Measurements from ENCODE around the gene FOXO4.
A peak's percentile ranks its signal among the peaks of the same experiment; 100 is the strongest.

The FOXO4 gene

DNA sequence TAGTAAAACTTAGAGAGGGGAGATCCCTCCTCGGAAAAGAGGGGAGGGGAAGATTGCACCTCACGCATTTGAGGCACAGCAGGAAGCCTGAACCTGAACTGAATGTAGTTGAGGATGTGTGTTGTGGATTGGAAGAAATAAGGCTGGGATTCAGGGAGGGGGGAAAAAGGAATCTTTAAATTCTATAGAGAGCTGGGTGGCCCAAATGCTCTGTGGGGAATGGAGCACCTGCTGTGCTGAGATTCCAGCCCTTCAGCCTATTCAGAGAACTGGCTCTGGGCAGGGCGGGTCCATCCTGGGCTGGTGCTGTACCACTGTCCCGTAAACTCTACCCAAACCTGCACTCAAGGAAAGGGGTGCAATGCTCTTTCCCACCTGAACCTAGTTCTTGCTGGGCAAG lies 4.1 kb downstream of the FOXO4 start:
- DNase-seq, result no peak

DNA sequence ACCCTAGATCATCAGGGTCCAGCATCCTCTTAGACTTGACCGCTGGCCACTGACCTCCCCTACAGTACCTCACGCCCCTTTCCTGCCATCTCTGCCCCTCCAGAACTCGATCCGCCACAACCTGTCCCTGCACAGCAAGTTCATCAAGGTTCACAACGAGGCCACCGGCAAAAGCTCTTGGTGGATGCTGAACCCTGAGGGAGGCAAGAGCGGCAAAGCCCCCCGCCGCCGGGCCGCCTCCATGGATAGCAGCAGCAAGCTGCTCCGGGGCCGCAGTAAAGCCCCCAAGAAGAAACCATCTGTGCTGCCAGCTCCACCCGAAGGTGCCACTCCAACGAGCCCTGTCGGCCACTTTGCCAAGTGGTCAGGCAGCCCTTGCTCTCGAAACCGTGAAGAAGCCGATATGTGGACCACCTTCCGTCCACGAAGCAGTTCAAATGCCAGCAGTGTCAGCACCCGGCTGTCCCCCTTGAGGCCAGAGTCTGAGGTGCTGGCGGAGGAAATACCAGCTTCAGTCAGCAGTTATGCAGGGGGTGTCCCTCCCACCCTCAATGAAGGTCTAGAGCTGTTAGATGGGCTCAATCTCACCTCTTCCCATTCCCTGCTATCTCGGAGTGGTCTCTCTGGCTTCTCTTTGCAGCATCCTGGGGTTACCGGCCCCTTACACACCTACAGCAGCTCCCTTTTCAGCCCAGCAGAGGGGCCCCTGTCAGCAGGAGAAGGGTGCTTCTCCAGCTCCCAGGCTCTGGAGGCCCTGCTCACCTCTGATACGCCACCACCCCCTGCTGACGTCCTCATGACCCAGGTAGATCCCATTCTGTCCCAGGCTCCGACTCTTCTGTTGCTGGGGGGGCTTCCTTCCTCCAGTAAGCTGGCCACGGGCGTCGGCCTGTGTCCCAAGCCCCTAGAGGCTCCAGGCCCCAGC lies 5.2 kb downstream of the FOXO4 start:
- no peak for DNase-seq

DNA sequence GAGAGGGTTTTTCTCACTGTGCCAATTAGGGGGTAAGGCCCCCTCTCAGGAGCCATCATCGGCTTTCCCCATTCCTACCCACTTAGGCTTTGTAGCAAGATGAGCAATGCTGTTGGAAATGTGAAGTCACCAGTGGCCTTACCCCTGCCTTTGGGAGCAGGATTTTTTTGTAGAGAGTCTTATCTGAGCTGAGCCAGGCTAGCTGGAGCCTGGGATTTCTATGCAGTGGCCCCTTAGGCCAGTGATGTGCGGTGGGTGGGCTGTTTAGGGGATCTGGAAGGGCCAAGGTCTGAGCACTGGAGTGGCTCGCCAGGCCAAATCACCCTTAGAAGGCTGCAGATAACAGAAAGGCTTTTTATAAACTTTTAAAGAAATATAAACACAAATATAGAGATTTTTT lies 6.6 kb downstream of the FOXO4 start:
- DNase-seq, result no peak

DNA sequence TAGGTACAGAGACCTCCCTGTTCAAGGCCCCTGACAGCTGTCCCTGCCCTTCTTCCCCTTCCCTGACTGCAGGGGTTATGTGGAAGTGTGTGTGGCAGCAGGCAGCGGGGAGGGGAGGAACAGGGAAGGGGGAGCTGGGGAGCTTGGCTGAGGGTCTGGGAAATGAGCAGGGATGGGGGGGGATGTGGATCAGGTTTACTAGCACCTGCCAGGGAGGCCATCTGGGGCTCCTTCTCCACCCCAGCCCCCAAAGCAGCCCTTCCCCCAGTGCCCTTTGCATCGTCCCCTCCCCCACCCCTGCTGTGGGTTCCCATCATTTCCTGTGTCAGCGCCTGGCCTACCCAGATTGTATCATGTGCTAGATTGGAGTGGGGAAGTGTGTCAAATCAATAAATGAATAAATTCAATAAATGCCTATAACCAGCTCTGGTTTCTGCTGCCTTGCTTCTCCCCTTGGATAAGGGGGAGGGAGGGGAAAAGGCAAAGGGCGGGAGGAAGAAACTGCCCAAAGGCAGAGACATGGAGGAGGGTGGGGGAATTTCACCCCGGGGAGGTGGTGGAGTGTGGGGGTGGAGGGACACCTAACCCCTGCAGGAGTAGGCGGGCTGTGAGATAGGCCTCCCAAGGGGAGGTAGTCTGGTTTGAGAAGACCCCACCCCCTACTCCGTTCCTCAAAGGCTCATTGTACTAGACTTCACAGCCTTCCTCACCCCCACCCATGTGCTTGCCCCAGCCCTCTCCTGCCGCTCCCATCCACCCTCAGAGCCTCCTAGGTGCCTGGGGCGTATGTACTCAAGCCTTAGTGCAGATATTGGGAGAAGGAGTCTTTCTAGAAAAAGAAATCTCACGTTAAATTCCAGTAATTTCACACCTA lies 7.7 kb downstream of the FOXO4 start:
- peak; percentile 61 for DNase-seq

DNA sequence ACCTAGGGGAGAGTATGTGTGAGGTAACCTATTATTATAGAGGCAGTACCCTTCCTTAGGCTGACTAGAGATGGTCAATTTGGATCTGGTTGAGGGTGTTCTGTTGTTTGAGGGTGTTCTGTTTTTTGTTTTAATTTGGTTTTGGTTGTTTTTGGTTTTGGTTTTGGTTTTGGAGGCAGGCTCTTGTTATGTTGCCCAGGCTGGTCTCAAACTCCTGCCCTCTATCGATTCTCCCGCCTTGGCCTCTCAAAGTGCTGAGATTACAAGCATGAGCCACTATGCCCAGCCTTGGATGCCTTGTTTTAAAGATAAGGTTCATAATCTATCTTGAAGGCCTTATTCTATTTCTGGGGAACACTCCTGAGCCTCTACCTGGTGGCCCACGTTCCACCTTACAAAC lies 10.0 kb downstream of the FOXO4 start:
- no peak for DNase-seq

DNA sequence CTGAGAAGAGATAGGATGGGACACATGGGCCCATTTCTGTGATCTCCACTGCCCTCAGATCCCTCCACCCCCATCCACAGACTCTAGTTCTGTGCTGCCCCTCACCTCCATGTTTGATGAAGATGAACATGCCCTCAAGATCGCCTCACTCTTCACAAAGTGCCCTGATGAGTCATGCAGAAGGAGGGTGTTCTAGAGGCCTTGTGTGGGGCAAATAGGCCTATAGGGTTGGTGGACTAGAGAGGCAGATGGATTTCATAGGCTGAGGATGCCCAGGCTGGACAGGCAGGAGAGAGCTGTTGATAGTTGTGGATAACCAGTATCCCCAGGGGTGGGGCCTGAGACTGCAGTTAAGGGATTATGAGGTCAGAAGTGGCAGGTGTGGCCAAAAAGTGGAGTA lies 10.8 kb downstream of the FOXO4 start, which contains the start of gene CXorf65:
Gene CXorf65, minus strand, starts transcription at position 314 of the 400 bp plus-strand sequence. Its CDS starts 184 bp downstream, at position 130.
- DNase-seq, result peak; percentile 26

DNA sequence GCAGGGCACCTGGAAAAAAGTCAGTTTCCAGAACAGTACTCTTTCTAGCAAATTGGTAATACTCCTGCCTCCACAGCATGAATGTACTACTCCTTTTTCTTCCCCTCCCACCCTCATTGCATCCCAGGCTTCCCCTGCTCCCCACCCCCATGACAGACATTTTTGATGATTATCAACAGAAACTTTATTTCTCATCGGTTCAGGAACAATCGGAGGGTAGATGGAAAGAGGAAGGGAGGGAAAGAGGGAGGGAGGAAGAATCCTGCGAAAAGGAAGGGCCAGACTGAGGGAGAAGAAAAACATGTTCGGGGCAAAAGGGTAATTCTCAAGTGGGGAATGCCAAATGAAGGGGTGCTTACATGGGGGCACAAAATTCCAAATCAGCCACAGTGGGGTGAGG lies 11.6 kb downstream of the FOXO4 start:
- DNase-seq, result no peak

DNA sequence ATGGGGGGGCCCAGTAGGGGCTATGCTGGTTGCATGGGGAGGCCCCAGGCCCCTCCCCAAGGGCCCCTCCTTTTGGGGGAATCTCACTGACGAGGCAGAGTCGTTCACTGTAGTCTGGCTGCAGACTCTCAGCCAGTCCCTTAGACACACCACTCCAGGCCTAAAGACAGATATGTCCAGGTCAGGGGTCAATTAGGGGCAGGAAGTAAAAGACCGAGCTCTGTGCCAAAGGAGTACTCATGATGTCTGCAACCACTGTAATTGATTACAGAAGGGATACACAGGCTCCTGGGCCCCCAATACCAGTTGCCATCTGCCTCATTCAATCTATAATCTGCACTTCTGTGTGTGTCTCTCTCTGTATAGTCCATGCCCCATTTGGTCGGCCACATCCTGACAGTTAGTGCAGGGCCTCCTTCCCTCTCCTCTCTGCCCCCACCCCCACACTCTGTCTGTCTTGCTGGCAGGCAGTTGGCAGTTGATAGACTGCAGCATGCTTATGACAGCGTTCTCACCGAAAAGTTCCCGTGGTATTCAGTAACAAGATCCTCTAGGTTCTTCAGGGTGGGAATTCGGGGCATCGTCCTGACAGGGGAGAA lies 12.2 kb downstream of the FOXO4 start:
- peak; percentile 45 for DNase-seq

DNA sequence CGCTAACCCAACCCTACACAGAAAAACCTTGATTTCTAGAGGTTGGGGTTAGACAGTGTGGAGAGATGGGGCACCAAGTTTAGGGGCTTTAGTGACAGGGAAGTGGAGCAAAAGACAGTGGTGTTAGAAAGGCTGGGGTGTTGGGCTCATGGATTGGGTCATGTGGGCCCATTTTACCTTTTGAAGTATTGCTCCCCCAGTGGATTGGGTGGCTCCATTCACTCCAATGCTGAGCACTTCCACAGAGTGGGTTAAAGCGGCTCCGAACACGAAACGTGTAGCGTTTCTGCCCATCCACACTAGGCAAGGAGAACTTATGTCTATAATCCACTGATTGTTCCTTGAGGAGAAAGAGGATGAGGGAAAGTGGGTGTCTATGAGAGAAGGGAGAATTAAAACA lies 13.4 kb downstream of the FOXO4 start:
- DNase-seq, result no peak

DNA sequence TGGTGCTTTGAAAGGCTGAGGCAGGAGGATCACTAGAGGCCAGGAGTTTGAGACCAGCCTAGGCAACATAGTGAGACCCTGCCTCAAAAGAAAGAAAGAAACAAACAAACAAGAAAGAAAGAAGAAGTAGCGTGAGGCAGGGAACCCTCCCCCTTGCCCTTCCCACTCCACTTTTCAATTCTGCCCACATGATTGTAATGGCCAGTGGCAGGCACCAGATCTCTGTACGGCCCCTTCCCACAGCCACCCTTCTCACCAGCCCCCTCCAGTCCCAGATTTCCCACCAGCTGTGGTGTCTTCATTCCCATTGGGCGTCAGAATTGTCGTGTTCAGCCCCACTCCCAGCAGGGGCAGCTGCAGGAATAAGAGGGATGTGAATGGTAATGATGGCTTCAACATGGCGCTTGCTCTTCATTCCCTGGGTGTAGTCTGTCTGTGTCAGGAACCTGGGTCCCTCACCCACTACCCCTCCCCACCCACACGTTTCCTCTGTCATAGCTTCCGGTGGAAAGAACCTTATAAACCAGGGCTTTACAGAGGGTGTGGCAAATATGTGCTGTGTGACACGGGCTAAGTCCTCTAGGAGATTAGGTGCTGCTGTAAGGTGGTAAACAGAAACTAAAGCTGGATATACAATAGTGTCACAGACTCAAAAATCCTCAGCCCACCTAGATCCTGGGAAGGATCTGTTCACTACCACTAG lies 15.6 kb downstream of the FOXO4 start, which contains the start of gene IL2RG:
Gene IL2RG, minus strand, starts transcription at position 437 of the 703 bp plus-strand sequence. Its CDS starts 38 bp downstream, at position 399.
- DNase-seq, result peak; percentile 78

DNA sequence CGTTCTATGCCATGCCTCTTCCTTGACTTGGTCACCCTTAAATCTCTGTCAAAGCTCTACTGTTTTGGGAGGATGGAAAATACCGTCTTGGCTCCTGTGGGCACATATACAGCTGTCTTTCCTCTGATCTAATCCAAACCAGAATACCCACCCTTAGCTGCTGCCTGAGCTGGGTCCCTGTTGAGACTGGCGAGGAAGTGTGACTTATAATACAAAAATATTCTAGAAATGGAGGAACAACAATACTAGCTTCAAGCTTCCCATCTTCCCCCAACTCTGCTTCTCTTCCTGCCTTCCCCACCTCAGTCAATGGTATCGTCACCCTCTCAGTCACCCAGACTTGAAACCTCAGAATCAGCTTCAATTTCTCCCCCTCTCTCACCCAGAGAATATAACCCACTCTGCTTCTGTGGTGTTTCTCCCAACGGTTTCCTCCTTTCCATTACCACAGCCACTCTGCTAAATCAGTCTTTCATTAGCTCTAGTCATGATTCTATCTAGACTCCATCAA lies 16.3 kb downstream of the FOXO4 start:
- no peak for DNase-seq

DNA sequence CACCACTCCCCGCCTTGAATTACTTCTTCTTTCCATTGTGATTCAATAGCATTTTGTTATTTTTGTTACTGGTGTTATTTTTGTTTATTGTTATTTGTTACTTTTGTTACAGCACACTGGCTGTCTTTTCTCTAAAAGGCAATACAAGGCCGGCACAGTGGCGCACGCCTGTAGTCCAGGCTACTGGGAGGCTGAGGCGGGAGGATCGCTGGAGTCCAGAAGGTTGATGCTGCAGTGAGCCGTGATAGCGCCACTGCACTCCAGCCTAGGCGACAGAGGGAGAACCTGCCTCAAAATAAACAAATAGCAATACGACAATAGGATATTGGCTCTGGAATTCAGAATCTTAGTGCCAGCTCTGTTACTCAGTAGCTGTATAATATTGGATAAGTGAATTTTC lies 21.7 kb downstream of the FOXO4 start:
- DNase-seq, result no peak

DNA sequence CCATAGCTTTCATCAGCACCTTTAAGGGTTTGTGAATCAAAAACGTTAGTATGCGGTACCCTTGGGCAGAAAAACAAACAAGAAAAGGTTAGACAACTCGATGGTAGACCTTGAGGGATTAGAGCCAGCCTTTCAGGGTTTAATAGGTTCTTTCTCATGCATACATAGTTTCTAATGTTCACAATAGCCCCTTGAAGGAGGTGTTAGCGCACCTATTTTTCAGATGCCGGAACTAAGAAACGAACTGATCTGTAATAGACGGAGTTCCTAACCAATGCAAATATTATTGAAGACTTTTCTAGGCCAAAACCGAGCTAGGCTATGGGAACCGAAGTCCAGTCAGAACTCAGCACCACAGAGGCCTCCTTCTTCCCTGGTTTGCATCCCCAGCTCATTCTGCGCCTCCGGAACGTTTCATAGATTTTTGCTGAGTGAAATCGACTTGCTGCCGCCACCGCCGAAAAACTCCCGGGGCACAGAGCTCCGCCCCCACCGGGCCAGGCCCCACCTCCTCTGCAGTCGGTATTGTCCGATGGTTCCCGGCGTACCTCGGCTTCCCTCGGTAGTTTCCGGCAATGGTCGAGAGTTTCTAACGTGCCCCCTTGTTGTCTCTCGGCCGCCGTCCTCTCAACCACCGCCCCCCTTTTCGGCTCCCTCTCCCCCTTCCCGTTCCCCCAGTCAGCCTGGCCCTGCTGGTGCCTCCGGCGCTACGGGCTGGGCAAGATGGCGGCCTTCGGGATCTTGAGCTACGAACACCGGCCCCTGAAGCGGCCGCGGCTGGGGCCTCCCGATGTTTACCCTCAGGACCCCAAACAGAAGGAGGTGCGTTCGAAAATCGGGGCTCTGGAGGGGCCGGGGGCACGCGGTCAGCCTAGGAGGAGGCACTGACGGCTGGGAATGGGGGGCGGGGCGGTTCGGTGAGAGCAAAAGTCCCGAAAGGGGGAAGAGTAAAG lies 22.7 kb downstream of the FOXO4 start, which contains the start of gene MED12:
Gene MED12, plus strand, starts transcription at position 565 of the 953 bp plus-strand sequence. Its CDS starts 159 bp downstream, at position 724.
- peak; percentile 87 for DNase-seq

DNA sequence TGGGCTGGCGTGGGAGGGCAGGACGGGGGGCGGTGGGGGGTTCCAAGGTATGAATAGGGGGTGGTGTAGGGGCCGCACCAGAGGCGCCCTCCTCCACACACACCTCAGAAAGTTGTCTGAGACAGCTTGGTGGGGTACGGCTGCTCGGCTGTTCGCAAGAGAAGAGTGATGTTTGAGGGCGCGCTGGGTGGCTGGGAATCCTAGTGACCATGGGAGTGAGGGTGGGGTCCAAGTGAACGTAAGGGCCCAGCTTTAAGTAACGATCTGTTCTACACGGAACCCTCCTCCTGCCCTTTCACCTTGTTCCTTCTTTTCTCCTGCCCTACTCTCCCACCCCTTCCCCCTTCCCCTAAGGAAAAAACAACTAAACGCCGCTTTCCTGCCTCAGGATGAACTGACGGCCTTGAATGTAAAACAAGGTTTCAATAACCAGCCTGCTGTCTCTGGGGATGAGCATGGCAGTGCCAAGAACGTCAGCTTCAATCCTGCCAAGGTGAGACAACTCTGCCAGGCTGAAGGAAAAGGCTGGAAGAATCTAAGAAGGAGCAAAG lies 23.4 kb downstream of the FOXO4 start:
- DNase-seq, result no peak

DNA sequence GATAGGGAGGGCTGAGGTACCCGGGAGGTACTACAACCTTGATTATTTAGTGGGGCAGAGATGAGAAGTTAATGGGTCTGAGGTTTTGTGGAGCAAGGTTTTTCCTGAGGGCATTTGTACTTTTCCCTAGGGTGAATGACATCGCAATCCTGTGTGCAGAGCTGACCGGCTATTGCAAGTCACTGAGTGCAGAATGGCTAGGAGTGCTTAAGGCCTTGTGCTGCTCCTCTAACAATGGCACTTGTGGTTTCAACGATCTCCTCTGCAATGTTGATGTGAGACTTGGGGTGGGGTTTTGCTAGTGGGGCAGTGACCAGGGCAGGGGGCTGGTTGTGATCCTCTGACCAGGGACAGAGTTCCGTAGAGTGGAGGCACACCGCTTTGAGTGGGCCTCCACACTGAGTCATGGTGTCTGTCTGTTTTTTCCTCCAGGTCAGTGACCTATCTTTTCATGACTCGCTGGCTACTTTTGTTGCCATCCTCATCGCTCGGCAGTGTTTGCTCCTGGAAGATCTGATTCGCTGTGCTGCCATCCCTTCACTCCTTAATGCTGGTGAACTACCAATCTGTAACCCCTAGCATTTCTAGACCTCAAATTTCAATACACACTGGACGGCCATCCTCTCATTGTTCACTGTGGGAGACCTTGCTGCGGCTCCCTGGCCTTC lies 32.6 kb downstream of the FOXO4 start:
- DNase-seq, result no peak

DNA sequence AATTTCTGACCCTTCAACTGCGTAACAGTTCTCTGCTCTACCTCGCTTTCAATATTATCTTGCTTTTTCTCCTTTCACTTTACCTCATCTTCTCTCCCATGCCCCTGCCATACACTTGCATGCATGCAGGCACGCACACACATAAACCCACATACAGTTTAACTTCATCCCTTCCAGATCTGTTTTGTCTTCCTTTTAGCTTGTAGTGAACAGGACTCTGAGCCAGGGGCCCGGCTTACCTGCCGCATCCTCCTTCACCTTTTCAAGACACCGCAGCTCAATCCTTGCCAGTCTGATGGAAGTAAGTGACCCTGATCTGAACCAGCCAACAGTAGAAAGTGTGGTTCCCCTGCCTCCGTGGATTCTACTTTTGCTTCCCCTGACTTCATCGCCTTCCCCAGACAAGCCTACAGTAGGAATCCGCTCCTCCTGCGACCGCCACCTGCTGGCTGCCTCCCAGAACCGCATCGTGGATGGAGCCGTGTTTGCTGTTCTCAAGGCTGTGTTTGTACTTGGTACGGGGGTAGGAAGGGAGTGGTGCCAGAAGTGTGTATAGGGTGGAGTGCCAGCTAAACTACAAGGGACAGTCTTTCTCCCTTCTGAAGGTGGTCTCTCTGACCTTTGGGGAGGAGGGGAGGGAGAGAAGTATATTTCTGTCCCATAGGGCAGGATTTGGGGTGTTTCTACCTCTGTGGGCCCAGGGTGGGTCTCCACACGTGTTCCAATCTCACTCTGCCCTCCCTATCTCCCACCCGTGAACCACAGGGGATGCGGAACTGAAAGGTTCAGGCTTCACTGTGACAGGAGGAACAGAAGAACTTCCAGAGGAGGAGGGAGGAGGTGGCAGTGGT lies 33.5 kb downstream of the FOXO4 start:
- DNase-seq, result peak; percentile 76

DNA sequence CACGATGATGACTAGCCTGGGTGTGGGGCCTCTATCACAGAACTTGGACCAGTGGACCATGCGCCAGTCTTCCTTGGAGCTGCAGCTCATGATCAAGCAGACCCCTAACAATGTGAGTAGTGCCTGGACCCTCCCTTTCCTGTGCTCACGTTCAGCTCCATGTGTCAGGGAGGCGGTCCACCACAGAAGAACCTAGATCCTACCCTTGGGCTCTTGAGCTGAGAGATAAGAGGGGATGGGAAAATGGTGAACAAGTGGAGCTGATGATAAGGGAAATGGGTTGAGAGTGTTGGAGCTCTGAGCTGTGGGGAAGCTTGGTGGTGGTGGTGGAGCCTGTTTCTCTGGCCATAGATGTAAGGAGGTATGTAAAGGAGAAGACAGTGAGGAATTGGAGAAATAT lies 35.9 kb downstream of the FOXO4 start:
- no peak for DNase-seq

DNA sequence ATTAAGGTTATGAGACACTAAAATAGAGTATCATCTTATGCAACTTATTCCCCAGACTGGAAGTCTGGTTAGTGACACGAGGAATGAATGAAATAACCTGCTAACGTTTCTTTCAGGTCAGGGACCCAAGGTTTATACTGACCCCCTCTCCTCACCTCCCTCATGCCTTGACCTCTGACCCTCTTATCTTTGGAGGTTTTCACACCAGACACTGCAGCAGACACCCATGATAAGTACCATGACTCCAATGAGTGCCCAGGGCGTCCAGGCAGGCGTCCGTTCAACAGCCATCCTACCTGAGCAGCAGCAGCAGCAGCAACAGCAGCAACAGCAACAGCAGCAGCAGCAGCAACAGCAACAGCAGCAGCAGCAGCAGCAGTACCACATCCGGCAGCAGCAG lies 44.8 kb downstream of the FOXO4 start:
- no peak for DNase-seq

DNA sequence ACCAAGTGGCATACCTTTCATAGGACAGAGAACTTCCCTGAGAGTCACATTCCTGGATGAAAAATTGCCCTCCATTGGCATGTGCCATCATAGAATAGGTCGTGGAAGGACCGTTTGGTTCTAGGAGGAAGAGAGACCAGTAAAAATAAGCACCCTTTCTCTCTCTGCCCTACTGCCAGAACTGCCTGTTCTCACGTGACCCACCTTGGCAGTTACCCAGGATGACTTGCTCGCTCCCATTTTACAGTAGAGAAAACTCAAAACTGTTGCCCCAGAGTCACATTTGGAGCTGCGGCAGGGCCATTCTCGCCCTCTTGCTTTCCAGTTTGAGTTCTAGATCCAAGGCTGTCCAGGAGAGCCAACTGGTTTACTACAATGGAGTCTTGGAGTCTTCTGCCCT lies 47.9 kb downstream of the FOXO4 start:
- DNase-seq, result no peak

All from activated CD4-positive, alpha-beta T cell treated with anti-CD3 and anti-CD28 coated beads for 48 hours (primary cell).